Measurements from ENCODE around the gene PTPN3. TPM values are rescaled to one million over a fixed set of nuclear protein-coding genes. Genes with fewer than 3 reads are reported as not detected.
A peak's percentile ranks its signal among the peaks of the same experiment; 100 is the strongest.

PTPN3 gene
- polyA plus RNA-seq, 2 of the 4 experiments (the other 2 are of a cell fraction), result 8.9 to 20.3 TPM

- 17% methylated on average over 5 of the region's 5 CpGs for WGBS (ENCODE audit: missing lambda C conversion rate)
- TF ChIP-seq MAX (IDR thresholded peaks at IDR 0.05) (peak; percentile 40; the same call in 1 of the 2 replicates), CEBPB (IDR thresholded peaks at IDR 0.05) (peak in 1 of 2 experiments; percentile 48; a peak in 2 of 4 replicates), CBX8 (IDR thresholded peaks at IDR 0.05) (no peak)
- H3K9me3 ChIP-seq, result no peaks in the 10 kb centered on the region
- peak in 1 of 2 experiments; percentile 27 for DNase-seq (ENCODE audit: low read depth in 1 of 2, low spot score in 1 of 2)
- H3K27ac ChIP-seq, result peak overlapping the region; percentile 57 to 79
- FAIRE-seq, result no peak
- no peak overlapping the region for H3K4me3 ChIP-seq
- POLR2A ChIA-PET, result no interaction called here
- peak overlapping the region; percentile 70 for H3K4me2 ChIP-seq
- H3K4me1 ChIP-seq, result peaks cover 75% of the 10 kb centered on the region
- 0 out of 6 replicates have a peak, but pooled peaks of 1 of the 2 experiments have one; percentile 16 for ATAC-seq
- CTCF ChIA-PET, result interaction anchor here (1.9 to 8.8 kb wide), 3 partner anchors 17 to 67 kb away, joined by 10 to 173 read pairs (median 147); no protein-coding TSS in a partner anchor
These were observed 26.4 kb downstream of the PTPN3 start for GRCh38 chr9:109471475-109472393.

DNA sequence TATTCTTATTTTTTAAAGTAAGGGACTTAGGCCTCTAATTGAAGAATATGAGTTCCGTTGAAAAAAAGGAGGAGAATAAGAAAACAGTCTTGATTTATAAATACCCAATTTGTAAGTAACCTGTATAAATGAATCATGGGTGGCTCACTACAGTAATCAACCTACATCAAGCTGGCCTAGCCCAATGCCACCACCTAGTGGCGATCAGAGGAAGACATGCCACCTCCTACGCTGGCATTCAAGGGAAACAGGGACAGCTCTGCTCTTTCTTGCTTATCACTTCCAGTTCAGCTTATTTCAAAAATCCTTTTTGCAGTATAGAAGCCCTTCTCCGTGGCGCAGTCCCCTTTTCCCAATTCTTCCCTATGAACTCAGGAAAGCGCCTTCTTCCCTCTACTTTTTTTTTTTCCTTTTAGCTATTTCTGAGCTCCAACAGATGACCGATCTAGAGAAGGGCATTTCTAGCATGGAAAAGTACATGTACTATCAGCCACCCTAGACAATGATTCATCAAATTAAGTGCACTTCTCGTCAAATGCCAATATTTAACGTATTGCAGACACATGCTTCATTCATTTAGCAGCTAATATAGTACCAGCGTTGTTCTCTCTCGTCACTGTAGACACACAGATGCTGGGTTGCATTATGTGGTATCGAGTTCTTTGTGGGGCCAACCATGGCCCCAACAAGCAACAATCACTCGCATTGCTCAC lies 28.3 kb downstream of the PTPN3 start:
- peak overlapping the region; percentile 70 for H3K4me2 ChIP-seq
- peak; percentile 65 for FAIRE-seq

DNA sequence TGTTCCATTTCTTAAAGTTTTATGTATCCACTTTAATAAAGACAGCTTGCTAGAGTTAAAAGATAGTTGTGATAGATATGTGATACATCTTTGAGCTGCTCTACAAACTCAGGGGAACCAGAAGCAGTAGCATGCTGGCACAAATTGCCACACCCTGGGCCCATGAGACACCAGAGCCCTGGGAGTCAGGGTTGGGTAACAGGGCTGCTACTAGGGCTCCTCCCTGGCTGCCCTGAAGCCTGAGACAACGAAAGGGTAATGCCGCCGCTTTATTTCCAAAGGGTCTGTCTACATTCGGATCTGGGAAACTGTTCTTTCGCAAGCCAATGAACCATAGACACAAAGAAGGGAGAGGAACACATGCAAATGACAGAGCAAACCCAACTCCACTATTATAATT lies 29.2 kb downstream of the PTPN3 start:
- peaks cover 47% of the 10 kb centered on the region for H3K4me1 ChIP-seq
- no peaks in the 10 kb centered on the region for H3K9me3 ChIP-seq
- no peak overlapping the region for H3K4me3 ChIP-seq
- DNase-seq (ENCODE audit: low read depth in 1 of 2, low spot score in 1 of 2), result no peak
- CTCF ChIA-PET, result interaction anchor here (0.5 to 8.8 kb wide), 28 partner anchors 9 to 286 kb away, joined by 3 to 173 read pairs (median 8); no protein-coding TSS in a partner anchor
- POLR2A ChIA-PET, result interaction anchor here (1.2 kb wide), 1 partner anchor 9 kb away, joined by 4 read pairs; no protein-coding TSS in a partner anchor
- WGBS (ENCODE audit: missing lambda C conversion rate), result 76% methylated on average over 5 of the region's 5 CpGs
- ATAC-seq, result no peak
- no peak overlapping the region for H3K4me2 ChIP-seq
- peak overlapping the region; percentile 12 to 54; a peak in 5 of 6 replicates for H3K27ac ChIP-seq
- FAIRE-seq, result no peak
- TF ChIP-seq EHF (CRISPR knock-in tag; IDR thresholded peaks at IDR 0.05) (no peak), ZNF302 (CRISPR knock-in tag; IDR thresholded peaks at IDR 0.05) (no peak), GATA3 (IDR thresholded peaks at IDR 0.05; ENCODE audit: borderline replicate concordance) (no peak), CEBPB (IDR thresholded peaks at IDR 0.05) (no peak), ZC3H11A (IDR thresholded peaks at IDR 0.05) (no peak), PHF8 (IDR thresholded peaks at IDR 0.05; ENCODE audit: borderline replicate concordance, low read depth) (no peak), MAX (IDR thresholded peaks at IDR 0.05) (no peak), KDM5A (IDR thresholded peaks at IDR 0.05) (no peak), SMC3 (IDR thresholded peaks at IDR 0.05) (no peak), FOSL2 (IDR thresholded peaks at IDR 0.05) (no peak), FOSL2 (CRISPR knock-in tag; IDR thresholded peaks at IDR 0.05) (no peak), MYC (IDR thresholded peaks at IDR 0.05; ENCODE audit: borderline replicate concordance, low read length) (no peak), MAFK (IDR thresholded peaks at IDR 0.05; ENCODE audit: partially characterized antibody) (no peak)
- TF ChIP-seq, protein P1, sequence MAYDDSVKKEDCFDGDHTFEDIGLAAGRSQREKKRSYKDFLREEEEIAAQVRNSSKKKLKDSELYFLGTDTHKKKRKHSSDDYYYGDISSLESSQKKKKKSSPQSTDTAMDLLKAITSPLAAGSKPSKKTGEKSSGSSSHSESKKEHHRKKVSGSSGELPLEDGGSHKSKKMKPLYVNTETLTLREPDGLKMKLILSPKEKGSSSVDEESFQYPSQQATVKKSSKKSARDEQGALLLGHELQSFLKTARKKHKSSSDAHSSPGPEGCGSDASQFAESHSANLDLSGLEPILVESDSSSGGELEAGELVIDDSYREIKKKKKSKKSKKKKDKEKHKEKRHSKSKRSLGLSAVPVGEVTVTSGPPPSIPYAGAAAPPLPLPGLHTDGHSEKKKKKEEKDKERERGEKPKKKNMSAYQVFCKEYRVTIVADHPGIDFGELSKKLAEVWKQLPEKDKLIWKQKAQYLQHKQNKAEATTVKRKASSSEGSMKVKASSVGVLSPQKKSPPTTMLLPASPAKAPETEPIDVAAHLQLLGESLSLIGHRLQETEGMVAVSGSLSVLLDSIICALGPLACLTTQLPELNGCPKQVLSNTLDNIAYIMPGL (CRISPR knock-in tag; IDR thresholded peaks at IDR 0.05; ENCODE audit: borderline replicate concordance), result no peak
- TF ChIP-seq, protein P2, sequence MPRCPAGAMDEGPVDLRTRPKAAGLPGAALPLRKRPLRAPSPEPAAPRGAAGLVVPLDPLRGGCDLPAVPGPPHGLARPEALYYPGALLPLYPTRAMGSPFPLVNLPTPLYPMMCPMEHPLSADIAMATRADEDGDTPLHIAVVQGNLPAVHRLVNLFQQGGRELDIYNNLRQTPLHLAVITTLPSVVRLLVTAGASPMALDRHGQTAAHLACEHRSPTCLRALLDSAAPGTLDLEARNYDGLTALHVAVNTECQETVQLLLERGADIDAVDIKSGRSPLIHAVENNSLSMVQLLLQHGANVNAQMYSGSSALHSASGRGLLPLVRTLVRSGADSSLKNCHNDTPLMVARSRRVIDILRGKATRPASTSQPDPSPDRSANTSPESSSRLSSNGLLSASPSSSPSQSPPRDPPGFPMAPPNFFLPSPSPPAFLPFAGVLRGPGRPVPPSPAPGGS (IDR thresholded peaks at IDR 0.05), result no peak

More for the DNA sequence above, 28.3 kb downstream of the PTPN3 start:
- peaks cover 55% of the 10 kb centered on the region for H3K4me1 ChIP-seq
- WGBS (ENCODE audit: missing lambda C conversion rate), result 20% methylated on average over 13 of the region's 13 CpGs
- ChIA-PET CTCF (interaction anchor here (0.5 to 8.8 kb wide), 45 partner anchors 8 to 1113 kb away, joined by 3 to 173 read pairs (median 5); partner anchors contain the start of gene PTPN3), POLR2A (interaction anchor here (0.5 to 1.3 kb wide), 6 partner anchors 8 to 143 kb away, joined by 3 to 9 read pairs (median 4); partner anchors contain the start of gene PTPN3)
- TF ChIP-seq RAD21 (conservative IDR thresholded peaks at IDR 0.05 in 1 of 2, IDR thresholded peaks at IDR 0.05 in 1 of 2), result peak; percentile 89 to 92
- TF ChIP-seq, protein P3, sequence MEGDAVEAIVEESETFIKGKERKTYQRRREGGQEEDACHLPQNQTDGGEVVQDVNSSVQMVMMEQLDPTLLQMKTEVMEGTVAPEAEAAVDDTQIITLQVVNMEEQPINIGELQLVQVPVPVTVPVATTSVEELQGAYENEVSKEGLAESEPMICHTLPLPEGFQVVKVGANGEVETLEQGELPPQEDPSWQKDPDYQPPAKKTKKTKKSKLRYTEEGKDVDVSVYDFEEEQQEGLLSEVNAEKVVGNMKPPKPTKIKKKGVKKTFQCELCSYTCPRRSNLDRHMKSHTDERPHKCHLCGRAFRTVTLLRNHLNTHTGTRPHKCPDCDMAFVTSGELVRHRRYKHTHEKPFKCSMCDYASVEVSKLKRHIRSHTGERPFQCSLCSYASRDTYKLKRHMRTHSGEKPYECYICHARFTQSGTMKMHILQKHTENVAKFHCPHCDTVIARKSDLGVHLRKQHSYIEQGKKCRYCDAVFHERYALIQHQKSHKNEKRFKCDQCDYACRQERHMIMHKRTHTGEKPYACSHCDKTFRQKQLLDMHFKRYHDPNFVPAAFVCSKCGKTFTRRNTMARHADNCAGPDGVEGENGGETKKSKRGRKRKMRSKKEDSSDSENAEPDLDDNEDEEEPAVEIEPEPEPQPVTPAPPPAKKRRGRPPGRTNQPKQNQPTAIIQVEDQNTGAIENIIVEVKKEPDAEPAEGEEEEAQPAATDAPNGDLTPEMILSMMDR (IDR thresholded peaks at IDR 0.05), result peak; percentile 93
- TF ChIP-seq SMC3 (IDR thresholded peaks at IDR 0.05), result peak; percentile 87
- 0 out of 2 replicates have a peak, but pooled peaks have one; percentile 10 for TF ChIP-seq FOSL2 (IDR thresholded peaks at IDR 0.05)
- peak; percentile 22; the same call in 1 of the 2 replicates for TF ChIP-seq FOSL2 (CRISPR knock-in tag; IDR thresholded peaks at IDR 0.05)
- no peak for TF ChIP-seq ELK1 (IDR thresholded peaks at IDR 0.05; ENCODE audit: low read depth, low read length)
- peak; percentile 97 to 98 for ATAC-seq
- H3K4me3 ChIP-seq, result no peak overlapping the region
- H3K27ac ChIP-seq, result peak overlapping the region; percentile 66 to 79
- no peaks in the 10 kb centered on the region for H3K9me3 ChIP-seq
- peak; percentile 69 to 86 for DNase-seq (ENCODE audit: low read depth in 1 of 2, low spot score in 1 of 2)
